Measurements from ENCODE around the gene ZDHHC22.
"Not testable (repeated sequence)": the region's sequence is repeated elsewhere in the genome, so short reads cannot be mapped to it uniquely, and the experiment has no call there.

Gene ZDHHC22

GRCh38 chr14:77180726-77181602 is 39.4 kb upstream of the ZDHHC22 start:
- H3K27me3 ChIP-seq (ENCODE audit: control insufficient read depth, low read length) = no peaks in the 10 kb centered on the region
- no peaks in the 10 kb centered on the region for H3K9me3 ChIP-seq (ENCODE audit: control insufficient read depth, insufficient read depth, low read length)
- peak overlapping the region; percentile 81 for H3K4me2 ChIP-seq (ENCODE audit: low read length)
- H3F3A ChIP-seq (ENCODE audit: control insufficient read depth, insufficient read depth) = 0 out of 2 replicates have a peak, but pooled peaks cover 2% of the 10 kb centered on the region
- no peaks in the 10 kb centered on the region for H3K9me2 ChIP-seq (replicated peaks; ENCODE audit: control insufficient read depth, low read length)
- no peaks in the 10 kb centered on the region for H3K79me2 ChIP-seq (ENCODE audit: control insufficient read depth, low read length)
- H4K20me1 ChIP-seq (ENCODE audit: control insufficient read depth, insufficient read depth, low read depth, low read length) = no peaks in the 10 kb centered on the region
- H3K36me3 ChIP-seq (ENCODE audit: control insufficient read depth, low read length) = no peaks in the 10 kb centered on the region
- peaks cover 44% of the 10 kb centered on the region for H3K4me1 ChIP-seq (ENCODE audit: control insufficient read depth, low read length)
- no peak overlapping the region for H3K27ac ChIP-seq (ENCODE audit: low read depth, low read length)
- TF ChIP-seq EZH2phosphoT487 (IDR thresholded peaks at IDR 0.05; ENCODE audit: borderline replicate concordance, low read length) = no peak
- peak overlapping the region; percentile 81; the same call in 1 of the 2 replicates for H3K4me3 ChIP-seq (ENCODE audit: low read length)

GRCh38 chr14:77178656-77179055 is 37.1 kb upstream of the ZDHHC22 start:
- H3F3A ChIP-seq (ENCODE audit: control insufficient read depth, insufficient read depth) = 0 out of 2 replicates have a peak, but pooled peaks cover 2% of the 10 kb centered on the region
- no peaks in the 10 kb centered on the region for H3K79me2 ChIP-seq (ENCODE audit: control insufficient read depth, low read length)
- no peaks in the 10 kb centered on the region; the same call in 1 of the 2 replicates for H3K27me3 ChIP-seq (ENCODE audit: control insufficient read depth, low read length)
- H3K4me3 ChIP-seq (ENCODE audit: low read length) = no peak overlapping the region
- H3K9me2 ChIP-seq (replicated peaks; ENCODE audit: control insufficient read depth, low read length) = no peaks in the 10 kb centered on the region
- TF ChIP-seq CTCF (IDR thresholded peaks at IDR 0.05; ENCODE audit: low read depth, low read length, poor library complexity, severe bottlenecking) (no peak), EZH2phosphoT487 (IDR thresholded peaks at IDR 0.05; ENCODE audit: borderline replicate concordance, low read length) (no peak)
- H3K4me1 ChIP-seq (ENCODE audit: control insufficient read depth, low read length) = peaks cover 32% of the 10 kb centered on the region
- H3K27ac ChIP-seq (ENCODE audit: low read depth, low read length) = no peak overlapping the region
- H4K20me1 ChIP-seq (ENCODE audit: control insufficient read depth, insufficient read depth, low read depth, low read length) = no peaks in the 10 kb centered on the region
- H3K36me3 ChIP-seq (ENCODE audit: control insufficient read depth, low read length) = no peaks in the 10 kb centered on the region
- H3K9me3 ChIP-seq (ENCODE audit: control insufficient read depth, insufficient read depth, low read length) = no peaks in the 10 kb centered on the region
- H3K4me2 ChIP-seq (ENCODE audit: low read length) = no peak overlapping the region

GRCh38 chr14:77177702-77178101 is 36.1 kb upstream of the ZDHHC22 start:
- no peak for TF ChIP-seq CTCF (IDR thresholded peaks at IDR 0.05; ENCODE audit: low read depth, low read length, poor library complexity, severe bottlenecking)
- no peak for TF ChIP-seq EZH2phosphoT487 (IDR thresholded peaks at IDR 0.05; ENCODE audit: borderline replicate concordance, low read length)
- no peaks in the 10 kb centered on the region for H3K79me2 ChIP-seq (ENCODE audit: control insufficient read depth, low read length)
- no peak overlapping the region for H3K27ac ChIP-seq (ENCODE audit: low read depth, low read length)
- peaks cover 24% of the 10 kb centered on the region for H3K4me1 ChIP-seq (ENCODE audit: control insufficient read depth, low read length)
- 0 out of 2 replicates have a peak overlapping the region, but pooled peaks have one; percentile 8 for H3K4me2 ChIP-seq (ENCODE audit: low read length)
- no peaks in the 10 kb centered on the region for H3K9me3 ChIP-seq (ENCODE audit: control insufficient read depth, insufficient read depth, low read length)
- H3K4me3 ChIP-seq (ENCODE audit: low read length) = no peak overlapping the region
- H3K9me2 ChIP-seq (replicated peaks; ENCODE audit: control insufficient read depth, low read length) = no peaks in the 10 kb centered on the region
- H3K36me3 ChIP-seq (ENCODE audit: control insufficient read depth, low read length) = no peaks in the 10 kb centered on the region
- H3F3A ChIP-seq (ENCODE audit: control insufficient read depth, insufficient read depth) = 0 out of 2 replicates have a peak, but pooled peaks cover 2% of the 10 kb centered on the region
- peaks cover 4% of the 10 kb centered on the region; the same call in 1 of the 2 replicates for H3K27me3 ChIP-seq (ENCODE audit: control insufficient read depth, low read length)
- H4K20me1 ChIP-seq (ENCODE audit: control insufficient read depth, insufficient read depth, low read depth, low read length) = no peaks in the 10 kb centered on the region

GRCh38 chr14:77175843-77176242 is 34.3 kb upstream of the ZDHHC22 start:
- Histone ChIP-seq H3F3A (ENCODE audit: control insufficient read depth, insufficient read depth) (0 out of 2 replicates have a peak, but pooled peaks cover 2% of the 10 kb centered on the region), H3K79me2 (ENCODE audit: control insufficient read depth, low read length) (no peaks in the 10 kb centered on the region), H3K9me2 (replicated peaks; ENCODE audit: control insufficient read depth, low read length) (no peaks in the 10 kb centered on the region), H3K4me1 (ENCODE audit: control insufficient read depth, low read length) (peaks cover 11% of the 10 kb centered on the region), H3K9me3 (ENCODE audit: control insufficient read depth, insufficient read depth, low read length) (0 out of 2 replicates have a peak, but pooled peaks cover 4% of the 10 kb centered on the region), H3K36me3 (ENCODE audit: control insufficient read depth, low read length) (no peaks in the 10 kb centered on the region), H3K4me3 (ENCODE audit: low read length) (no peak overlapping the region), H4K20me1 (ENCODE audit: control insufficient read depth, insufficient read depth, low read depth, low read length) (no peaks in the 10 kb centered on the region), H3K27ac (ENCODE audit: low read depth, low read length) (no peak overlapping the region), H3K4me2 (ENCODE audit: low read length) (no peak overlapping the region), H3K27me3 (ENCODE audit: control insufficient read depth, low read length) (peaks cover 10% of the 10 kb centered on the region; the same call in 1 of the 2 replicates)
- TF ChIP-seq EZH2phosphoT487 (IDR thresholded peaks at IDR 0.05; ENCODE audit: borderline replicate concordance, low read length) (no peak), CTCF (IDR thresholded peaks at IDR 0.05; ENCODE audit: low read depth, low read length, poor library complexity, severe bottlenecking) (no peak)

GRCh38 chr14:77173911-77174617 is 32.5 kb upstream of the ZDHHC22 start:
- H3K9me3 ChIP-seq (ENCODE audit: control insufficient read depth, insufficient read depth, low read length) = peaks cover 12% of the 10 kb centered on the region
- not testable (repeated sequence) for H3K79me2 ChIP-seq (ENCODE audit: control insufficient read depth, low read length); H3K4me3 ChIP-seq (ENCODE audit: low read length); H3K36me3 ChIP-seq (ENCODE audit: control insufficient read depth, low read length); H4K20me1 ChIP-seq (ENCODE audit: control insufficient read depth, insufficient read depth, low read depth, low read length); H3F3A ChIP-seq (ENCODE audit: control insufficient read depth, insufficient read depth); H3K9me2 ChIP-seq (replicated peaks; ENCODE audit: control insufficient read depth, low read length); H3K4me2 ChIP-seq (ENCODE audit: low read length); H3K27me3 ChIP-seq (ENCODE audit: control insufficient read depth, low read length); H3K27ac ChIP-seq (ENCODE audit: low read depth, low read length)
- peaks cover 10% of the 10 kb centered on the region for H3K4me1 ChIP-seq (ENCODE audit: control insufficient read depth, low read length)

Measured in DOHH2 (cell line).